ENCODE measurements around the gene ASB3. TPM values are rescaled to one million over a fixed set of nuclear protein-coding genes. Genes with fewer than 3 reads are reported as not detected.

Gene ASB3
- total RNA-seq, 4 donors from 2014 or later: 4.9 to 18.9 (median 11.4) TPM

DNA sequence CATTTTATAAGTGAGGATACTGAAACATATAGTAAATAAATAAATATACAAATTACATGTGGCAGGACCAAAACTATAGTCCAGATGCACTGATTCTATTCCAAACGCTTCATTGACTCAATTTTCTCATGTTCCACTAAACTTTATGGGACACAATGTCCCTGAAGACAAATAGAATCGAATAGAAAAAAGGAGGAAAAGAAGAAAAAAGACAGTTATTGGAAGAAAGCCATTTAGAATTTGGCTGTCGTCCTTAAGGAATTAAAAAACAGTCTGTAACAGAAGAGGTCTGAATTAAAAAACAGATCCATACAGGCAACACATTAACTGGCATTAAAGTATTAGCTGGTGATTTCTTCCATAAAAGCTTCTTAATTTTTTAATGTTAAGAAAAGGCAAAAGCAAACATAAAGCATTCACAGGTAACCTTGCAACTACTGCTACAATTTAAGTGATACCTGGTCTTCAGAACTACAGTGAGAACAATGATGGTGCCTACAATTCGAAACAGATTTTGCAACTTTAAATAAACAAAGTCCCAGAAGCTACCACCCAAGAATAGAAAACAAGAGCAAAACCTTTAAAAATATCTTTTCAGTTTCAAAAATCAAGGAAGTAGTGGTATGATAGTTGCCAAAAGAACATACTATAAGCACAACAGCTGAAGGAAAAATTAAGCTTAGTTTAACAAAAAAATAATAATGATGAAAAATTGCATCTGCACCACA lies 36.5 kb downstream of the ASB3 start:
- in situ Hi-C loops (cut with MboI; ENCODE audit: low pct_ligation_motif_present in 1 of 4, low pct_unique_long_range_greater_than_20kb in 1 of 4, low sequenced_read_pairs in 3 of 4): no loop called here

DNA sequence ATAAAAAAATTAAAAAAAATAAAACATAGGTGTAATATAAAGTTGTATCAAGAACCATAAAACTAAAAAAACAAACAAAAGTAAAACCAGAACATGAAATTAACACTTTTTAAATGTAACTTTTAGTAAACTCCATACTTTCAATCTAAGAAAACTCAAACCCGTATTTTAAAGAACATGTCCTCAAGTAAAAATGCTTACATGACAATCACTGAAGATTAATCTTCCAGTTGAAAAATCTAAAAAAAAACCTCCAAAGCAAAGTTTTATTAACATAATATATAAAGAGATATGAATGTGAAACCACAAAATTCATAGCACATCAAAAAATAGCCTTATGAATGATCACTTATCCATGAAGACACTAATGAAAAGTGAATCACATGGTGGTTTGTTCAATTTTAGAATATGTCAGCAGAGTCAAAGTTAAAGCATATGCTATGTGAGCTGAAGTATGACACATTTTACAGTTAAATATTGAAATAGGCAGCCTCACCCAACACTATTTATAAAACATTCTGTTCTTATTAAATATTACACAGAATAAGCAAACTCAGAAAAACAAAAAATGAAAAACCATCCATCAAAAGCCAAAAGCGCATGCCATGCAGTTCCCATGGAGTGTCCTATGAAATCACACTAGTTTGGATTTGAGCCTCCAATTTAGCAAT lies 42.2 kb downstream of the ASB3 start:
- in situ Hi-C loops (cut with MboI; ENCODE audit: low pct_ligation_motif_present in 1 of 4, low pct_unique_long_range_greater_than_20kb in 1 of 4, low sequenced_read_pairs in 3 of 4): no loop called here
- Histone ChIP-seq H3K4me3 (no peak overlapping the region), H3K9me3 (no peaks in the 10 kb centered on the region), H3K27ac (no peak overlapping the region), H3K4me1 (no peaks in the 10 kb centered on the region), H3K36me3 (peaks cover 0 to 10% (median 0%) of the 10 kb centered on the region in 4 donors), H3K27me3 (no peaks in the 10 kb centered on the region)
- WGBS, 2 donors (ENCODE audit: low coverage in 1 of 2): 90 to 92% methylated on average over 2 of the region's 2 CpGs
- TF ChIP-seq CTCF (IDR thresholded peaks at IDR 0.05): no peak
- no peak for TF ChIP-seq EP300 (IDR thresholded peaks at IDR 0.05; ENCODE audit: low read depth)
- no peak for TF ChIP-seq POLR2A (IDR thresholded peaks at IDR 0.05)
- no peak for TF ChIP-seq POLR2AphosphoS5 (IDR thresholded peaks at IDR 0.05)
- intact Hi-C loops (cut with DNase I; ENCODE audit: low total_unique reads): no loop called here
- DNase-seq: no peak

More for the DNA sequence above, 36.5 kb downstream of the ASB3 start:
- Histone ChIP-seq H3K4me1 (peaks cover 0 to 4% (median 0%) of the 10 kb centered on the region in 4 donors), H3K27ac (no peak overlapping the region), H3K9me3 (no peaks in the 10 kb centered on the region), H3K4me3 (no peak overlapping the region), H3K27me3 (no peaks in the 10 kb centered on the region), H3K36me3 (peaks cover 0 to 14% (median 0%) of the 10 kb centered on the region in 4 donors)
- DNase-seq: no peak
- no peak for TF ChIP-seq POLR2AphosphoS5 (IDR thresholded peaks at IDR 0.05)
- no peak for TF ChIP-seq EP300 (IDR thresholded peaks at IDR 0.05; ENCODE audit: low read depth)
- TF ChIP-seq POLR2A (IDR thresholded peaks at IDR 0.05): no peak
- intact Hi-C loops (cut with DNase I; ENCODE audit: low total_unique reads): no loop called here
- WGBS, 2 donors (ENCODE audit: low coverage in 1 of 2): 77 to 87% methylated on average over 4 of the region's 4 CpGs

DNA sequence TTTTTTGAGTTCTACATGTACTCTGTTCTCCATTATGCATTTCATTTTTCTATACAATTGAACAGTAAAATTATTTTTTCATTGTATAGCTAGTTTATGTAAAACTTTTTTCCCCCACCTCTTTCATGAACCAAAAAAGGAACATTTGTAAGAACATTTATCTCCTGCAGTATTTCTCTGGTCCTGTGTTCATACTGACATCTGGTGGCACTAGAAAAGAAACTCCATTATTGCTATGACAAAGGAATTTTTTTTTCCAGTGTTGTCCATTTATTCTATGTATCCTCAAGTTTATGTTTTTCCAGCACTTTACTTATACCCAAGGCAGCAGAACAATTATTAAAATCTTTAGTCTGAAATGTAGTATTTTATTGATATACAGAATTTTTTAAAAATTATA lies 46.6 kb downstream of the ASB3 start:
- no peaks in the 10 kb centered on the region for H3K4me1 ChIP-seq
- no peak overlapping the region for H3K4me3 ChIP-seq
- H3K9me3 ChIP-seq: no peaks in the 10 kb centered on the region
- in situ Hi-C loops (cut with MboI; ENCODE audit: low pct_ligation_motif_present in 1 of 4, low pct_unique_long_range_greater_than_20kb in 1 of 4, low sequenced_read_pairs in 3 of 4) (no loop called here), intact Hi-C loops (cut with DNase I; ENCODE audit: low total_unique reads) (no loop called here)
- H3K27ac ChIP-seq: no peak overlapping the region
- DNase-seq: no peak
- TF ChIP-seq CTCF (IDR thresholded peaks at IDR 0.05): peak in 3 of 5 experiments; percentile 22 to 27 (median 24)
- no peak for TF ChIP-seq POLR2AphosphoS5 (IDR thresholded peaks at IDR 0.05)
- no peaks in the 10 kb centered on the region for H3K36me3 ChIP-seq
- H3K27me3 ChIP-seq: no peaks in the 10 kb centered on the region

DNA sequence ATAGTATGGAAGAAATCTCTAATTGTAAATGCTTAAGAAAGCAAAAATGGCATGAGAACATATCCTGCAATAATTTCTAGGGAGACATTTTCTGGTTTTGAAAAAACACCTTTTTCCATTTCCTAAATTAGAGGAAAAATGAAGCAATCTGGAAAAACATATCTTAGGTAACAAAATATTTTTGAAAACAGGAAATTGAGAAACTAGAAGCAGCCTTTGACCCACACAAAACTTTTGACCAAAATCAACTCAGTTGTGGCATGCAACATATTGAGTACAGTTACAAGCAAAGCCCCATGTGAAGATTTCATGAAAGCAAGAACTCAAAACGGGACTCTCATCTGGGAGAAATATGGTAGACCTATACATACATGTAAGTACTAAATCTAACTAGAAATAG lies 47.7 kb downstream of the ASB3 start:
- Histone ChIP-seq H3K4me3 (no peak overlapping the region), H3K27me3 (no peaks in the 10 kb centered on the region), H3K27ac (no peak overlapping the region), H3K36me3 (no peaks in the 10 kb centered on the region), H3K9me3 (no peaks in the 10 kb centered on the region), H3K4me1 (no peaks in the 10 kb centered on the region)
- 79 to 88% methylated on average over 1 of the region's 1 CpG for WGBS, 2 donors (ENCODE audit: low coverage in 1 of 2)
- intact Hi-C loops (cut with DNase I; ENCODE audit: low total_unique reads) (no loop called here), in situ Hi-C loops (cut with MboI; ENCODE audit: low pct_ligation_motif_present in 1 of 4, low pct_unique_long_range_greater_than_20kb in 1 of 4, low sequenced_read_pairs in 3 of 4) (no loop called here)
- no peak for TF ChIP-seq POLR2A (IDR thresholded peaks at IDR 0.05)
- TF ChIP-seq EP300 (IDR thresholded peaks at IDR 0.05; ENCODE audit: low read depth): no peak
- TF ChIP-seq CTCF (IDR thresholded peaks at IDR 0.05): no peak
- no peak for TF ChIP-seq POLR2AphosphoS5 (IDR thresholded peaks at IDR 0.05)
- no peak for DNase-seq

Data from transverse colon (tissue), 4 donors.